ENCODE results near the gene GLRX5. TPM values are rescaled to one million over a fixed set of nuclear protein-coding genes. Genes with fewer than 3 reads are reported as not detected.

The GLRX5 gene
- total RNA-seq, 1 donor from 2014 or later = 27.2 TPM

GRCh38 chr14:95493976-95494375, 40.9 kb upstream of the GLRX5 start:
- Histone ChIP-seq H3K27ac (no peak overlapping the region), H3K4me3 (no peak overlapping the region), H3K4me1 (peaks cover 37% of the 10 kb centered on the region), H3K36me3 (no peaks in the 10 kb centered on the region), H3K27me3 (no peaks in the 10 kb centered on the region), H3K9me3 (no peaks in the 10 kb centered on the region)
- DNase-seq (no peak), ATAC-seq (no peak)
- intact Hi-C loops (cut with DNase I) = no loop called here
- no peak for TF ChIP-seq CTCF (IDR thresholded peaks at IDR 0.05)

GRCh38 chr14:95494456-95494855, 40.4 kb upstream of the GLRX5 start:
- intact Hi-C loops (cut with DNase I) = no loop called here
- TF ChIP-seq CTCF (IDR thresholded peaks at IDR 0.05) = no peak

GRCh38 chr14:95495076-95495475, 39.8 kb upstream of the GLRX5 start:
- no peak for TF ChIP-seq CTCF (IDR thresholded peaks at IDR 0.05)
- H3K27ac ChIP-seq = peak overlapping the region; percentile 26
- intact Hi-C loops (cut with DNase I) = no loop called here

More at GRCh38 chr14:95494456-95494855, 40.4 kb upstream of the GLRX5 start:
- Histone ChIP-seq H3K9me3 (no peaks in the 10 kb centered on the region), H3K4me1 (peaks cover 32% of the 10 kb centered on the region), H3K4me3 (no peak overlapping the region), H3K27ac (no peak overlapping the region), H3K36me3 (no peaks in the 10 kb centered on the region), H3K27me3 (no peaks in the 10 kb centered on the region)
- DNase-seq (no peak), ATAC-seq (no peak)

GRCh38 chr14:95495538-95496025, 39.3 kb upstream of the GLRX5 start:
- Histone ChIP-seq H3K36me3 (no peaks in the 10 kb centered on the region), H3K4me1 (peaks cover 26% of the 10 kb centered on the region), H3K9me3 (no peaks in the 10 kb centered on the region), H3K4me3 (no peak overlapping the region), H3K27ac (peak overlapping the region; percentile 26), H3K27me3 (no peaks in the 10 kb centered on the region)
- intact Hi-C loops (cut with DNase I) = no loop called here
- ATAC-seq (peak; percentile 72), DNase-seq (no peak)
- no peak for TF ChIP-seq CTCF (IDR thresholded peaks at IDR 0.05)

More at GRCh38 chr14:95495076-95495475, 39.8 kb upstream of the GLRX5 start:
- no peaks in the 10 kb centered on the region for H3K9me3 ChIP-seq
- no peak for ATAC-seq
- no peaks in the 10 kb centered on the region for H3K27me3 ChIP-seq
- H3K36me3 ChIP-seq = no peaks in the 10 kb centered on the region
- no peak overlapping the region for H3K4me3 ChIP-seq
- H3K4me1 ChIP-seq = peaks cover 26% of the 10 kb centered on the region
- no peak for DNase-seq

GRCh38 chr14:95496111-95496681, 38.7 kb upstream of the GLRX5 start:
- TF ChIP-seq CTCF (IDR thresholded peaks at IDR 0.05) = no peak
- Histone ChIP-seq H3K9me3 (no peaks in the 10 kb centered on the region), H3K4me1 (peaks cover 26% of the 10 kb centered on the region), H3K27me3 (no peaks in the 10 kb centered on the region), H3K4me3 (no peak overlapping the region), H3K27ac (peak overlapping the region; percentile 26), H3K36me3 (no peaks in the 10 kb centered on the region)
- DNase-seq = no peak
- ATAC-seq = no peak
- intact Hi-C loops (cut with DNase I) = no loop called here

Data from upper lobe of right lung (tissue), 1 donor.